Cerebellar cortex (tissue), 1 donor: ENCODE data around the gene HHEX.

Experiments used
- DNase-seq: peaks from one replicate; pipeline ENCODE4 v3.0.0-alpha.2; 2015; ENCODE audit warnings: low spot score

HHEX gene

DNA sequence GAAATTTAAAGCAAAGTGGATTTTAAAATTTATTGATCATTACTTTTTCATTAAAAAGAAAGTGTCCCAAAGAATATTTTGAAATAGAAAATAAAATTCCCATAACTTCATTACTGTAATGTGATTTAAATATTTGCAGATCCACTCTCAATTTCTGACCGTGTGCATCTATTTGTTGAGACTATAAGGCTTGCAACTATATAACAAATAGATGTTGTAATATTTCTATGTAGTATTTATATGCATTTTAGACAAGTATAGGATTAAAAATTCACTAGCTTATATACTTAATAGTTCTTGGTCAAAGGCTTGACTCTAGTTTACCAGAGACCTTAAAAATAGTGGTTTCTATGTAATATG, 3.8 kb downstream of the HHEX start:
- DNase-seq, result no peak

- no peak for DNase-seq
These were observed 6.2 kb downstream of the HHEX start for GRCh38 chr10:92695679-92696605.

DNA sequence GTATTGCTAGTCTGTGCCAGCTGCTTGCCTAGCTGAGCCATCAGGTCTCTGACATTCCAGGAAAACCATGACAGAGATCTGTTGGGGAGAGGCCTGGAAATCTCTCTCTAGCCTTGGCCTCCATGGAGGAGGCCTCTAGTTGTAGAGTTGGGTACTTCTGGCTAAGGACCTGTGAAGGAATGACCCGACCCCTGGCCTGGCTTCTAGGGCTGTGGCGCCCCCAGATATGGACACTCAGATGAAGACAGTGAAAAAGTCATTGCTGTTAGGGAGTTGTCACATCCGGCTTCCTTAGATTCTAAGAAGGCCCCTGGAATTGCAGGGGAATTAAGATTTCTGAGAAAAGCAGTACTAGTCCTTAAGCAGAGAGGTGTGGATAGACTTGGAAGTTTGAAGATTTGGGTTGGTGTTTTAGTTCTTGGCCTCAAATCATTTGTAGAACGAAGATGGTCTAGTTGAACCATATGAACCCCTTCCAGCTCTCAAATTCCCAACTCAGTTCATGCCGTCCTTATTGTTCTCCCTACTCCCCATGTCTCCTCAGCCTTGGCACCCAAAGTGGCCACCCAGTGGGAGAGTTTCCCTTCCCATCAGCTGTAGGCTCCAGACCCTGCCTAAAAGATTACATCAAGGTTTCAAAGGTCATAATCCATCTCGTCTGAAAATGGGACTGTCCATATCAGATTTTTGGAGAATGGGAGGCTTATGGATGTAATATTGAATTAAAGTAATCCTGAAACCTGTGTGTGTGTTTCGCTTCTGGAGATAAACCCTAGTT, 7.0 kb downstream of the HHEX start:
- no peak for DNase-seq

DNA sequence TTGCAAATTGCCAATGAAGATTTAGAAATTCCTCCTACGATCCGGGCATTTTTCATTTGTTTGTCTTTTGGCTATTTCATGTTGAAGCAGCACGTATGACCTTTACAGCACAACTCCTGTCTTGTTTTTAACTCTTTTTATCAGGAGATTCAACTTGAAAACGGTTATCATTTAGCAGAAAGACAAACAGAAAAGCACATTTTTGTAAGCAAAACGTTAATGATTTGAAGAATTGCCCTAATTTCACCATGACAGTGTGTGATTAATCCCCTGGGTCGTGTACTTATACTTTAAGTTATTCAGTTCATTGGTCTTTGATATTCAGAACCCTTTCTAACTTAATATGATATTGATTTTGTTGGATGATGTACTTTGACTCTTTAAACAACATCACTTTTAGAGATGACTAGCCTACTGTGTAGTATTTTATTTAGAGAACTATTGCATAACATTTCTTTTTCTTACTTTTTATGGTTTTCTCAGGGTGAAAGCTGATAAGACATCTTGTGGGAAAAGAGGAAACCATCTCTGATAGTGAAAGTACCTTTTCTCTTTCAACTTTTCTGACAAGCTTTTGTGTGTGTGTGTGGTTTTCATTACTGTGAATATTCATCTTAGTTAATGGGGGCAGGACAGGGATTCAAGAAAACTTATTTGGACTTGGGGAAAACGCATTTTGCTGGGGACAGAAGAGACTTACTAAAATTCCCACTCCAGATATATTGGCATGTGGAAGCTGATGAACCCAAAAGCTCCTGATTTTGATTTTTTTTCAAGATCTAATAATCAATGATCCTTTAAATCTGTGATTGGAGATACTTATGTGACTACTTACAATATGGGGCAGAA, 8.1 kb downstream of the HHEX start:
- no peak for DNase-seq

DNA sequence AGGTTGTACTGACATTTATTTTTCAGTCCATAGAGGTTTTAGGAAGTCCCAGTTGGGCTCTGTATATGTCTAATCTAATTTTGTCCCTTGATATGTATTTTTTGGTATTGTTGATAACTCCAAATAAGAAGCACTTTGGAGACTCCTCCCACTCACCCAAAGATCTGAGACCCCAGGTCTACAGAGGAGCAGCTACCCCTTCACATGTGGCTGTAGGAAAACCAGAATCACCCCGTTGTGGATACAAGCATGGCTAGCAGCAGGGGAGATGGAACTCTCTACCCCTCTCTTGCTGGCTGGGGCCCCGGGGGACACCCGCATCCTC, 9.4 kb downstream of the HHEX start:
- DNase-seq, result no peak

DNA sequence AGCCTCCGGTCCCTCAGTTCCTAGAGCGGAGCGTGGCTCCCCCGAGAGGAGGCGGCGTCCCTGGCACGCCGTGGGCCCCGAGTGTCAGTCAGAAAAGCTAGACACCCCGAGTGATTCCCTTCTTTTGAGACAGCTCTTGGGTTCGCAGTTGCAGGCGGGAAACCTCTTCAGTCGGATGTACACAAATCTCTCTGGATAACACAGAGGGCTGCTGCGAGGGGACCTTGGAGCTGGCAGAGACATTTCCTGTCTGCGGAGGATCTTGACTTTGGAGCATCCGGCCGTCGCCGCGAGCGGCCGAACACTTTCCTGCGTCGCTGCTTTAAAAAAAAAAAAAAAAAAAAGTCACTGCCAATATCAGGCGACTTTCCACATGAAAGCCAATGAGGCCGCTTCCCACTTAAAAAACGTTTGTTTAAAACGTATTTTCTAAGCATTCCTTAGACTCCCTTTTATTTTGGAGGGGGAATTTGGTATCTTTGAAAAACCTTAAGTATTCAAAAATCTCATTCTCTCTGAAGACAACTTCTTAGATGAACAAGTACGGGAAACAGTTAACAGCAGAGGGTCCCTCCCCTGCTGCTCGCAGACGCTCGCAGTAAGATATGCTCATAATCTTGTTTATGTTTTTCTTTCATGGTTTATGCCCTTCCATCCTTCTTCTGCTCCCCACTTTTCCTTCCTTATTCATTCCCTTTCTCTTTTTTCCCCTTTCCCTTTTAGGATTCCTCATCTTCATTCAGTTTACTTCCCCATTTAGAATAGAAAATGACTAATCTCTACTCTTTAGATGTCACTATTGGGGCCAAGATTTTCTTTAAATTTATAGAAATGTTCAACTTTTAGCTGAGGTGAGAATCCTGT, 10.0 kb downstream of the HHEX start:
- no peak for DNase-seq

DNA sequence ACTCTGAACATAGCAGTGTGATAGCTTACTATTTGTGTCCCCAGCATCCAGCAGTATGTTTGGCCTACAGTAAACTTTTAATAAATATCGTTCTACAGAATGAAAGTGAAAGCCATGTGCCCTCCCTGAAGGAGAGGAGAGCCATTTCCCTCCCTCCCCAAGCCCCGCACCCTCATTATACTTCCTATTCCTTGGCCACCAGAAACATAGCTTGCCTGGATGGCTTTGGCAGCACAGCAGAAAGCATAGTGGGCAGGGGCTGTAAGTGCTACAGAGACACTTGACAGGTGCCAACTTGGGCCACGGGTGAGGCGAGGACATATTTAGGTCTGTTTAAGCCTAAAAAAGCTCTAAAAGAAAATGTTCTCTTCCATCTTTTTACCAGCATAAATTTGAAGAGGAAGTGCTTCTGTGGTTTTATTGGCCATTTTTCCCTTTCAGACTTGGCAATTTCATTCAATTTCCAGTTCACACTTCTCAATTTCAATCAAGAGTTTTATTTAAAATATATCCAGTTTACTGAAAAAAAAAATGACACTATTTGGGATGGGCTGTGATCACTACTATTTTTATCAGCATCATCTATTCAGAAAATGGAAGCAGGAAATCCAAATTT, 12.7 kb downstream of the HHEX start:
- DNase-seq, result no peak

DNA sequence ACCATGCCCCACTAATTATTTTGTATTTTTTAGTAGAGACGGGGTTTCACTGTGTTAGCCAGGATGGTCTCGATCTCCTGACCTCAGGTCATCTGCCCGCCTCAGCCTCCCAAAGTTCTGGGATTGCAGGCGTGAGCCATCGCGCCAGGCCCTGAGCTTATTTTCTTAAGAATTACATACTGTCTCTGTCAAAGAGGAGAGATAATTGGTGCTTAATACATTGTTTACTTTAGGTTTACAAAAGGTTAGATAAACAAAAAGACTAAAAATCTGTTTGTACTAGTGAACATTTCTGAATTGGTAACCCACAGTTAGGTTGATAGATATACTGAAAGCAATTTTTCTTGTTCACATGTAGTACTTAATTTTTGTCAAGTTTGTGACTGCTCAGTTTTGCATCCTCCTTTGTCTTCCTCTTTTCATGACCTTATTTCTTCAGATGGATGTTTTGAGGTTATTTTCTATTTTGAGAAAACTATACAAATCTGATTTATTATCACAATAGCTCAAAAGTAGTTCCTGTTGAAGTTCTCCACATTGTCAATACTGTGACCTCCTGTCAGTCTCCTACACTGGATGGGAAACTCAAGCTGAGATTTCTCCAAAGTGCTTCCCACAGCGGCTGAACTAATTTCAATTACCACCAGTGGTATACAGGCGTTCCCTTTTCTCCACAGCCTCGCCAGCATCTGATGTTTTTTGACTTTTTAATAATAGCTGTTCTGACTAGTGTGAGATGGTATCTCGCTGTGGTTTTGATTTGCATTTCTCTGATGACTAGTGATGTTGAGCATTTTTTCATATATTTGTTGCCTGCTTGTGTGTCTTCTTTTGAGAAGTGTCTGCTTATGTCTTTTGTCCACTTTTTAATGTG, 22.5 kb downstream of the HHEX start:
- DNase-seq, result no peak

GRCh38 chr10:92714152-92714845, 24.5 kb downstream of the HHEX start:
- DNase-seq, result no peak

DNA sequence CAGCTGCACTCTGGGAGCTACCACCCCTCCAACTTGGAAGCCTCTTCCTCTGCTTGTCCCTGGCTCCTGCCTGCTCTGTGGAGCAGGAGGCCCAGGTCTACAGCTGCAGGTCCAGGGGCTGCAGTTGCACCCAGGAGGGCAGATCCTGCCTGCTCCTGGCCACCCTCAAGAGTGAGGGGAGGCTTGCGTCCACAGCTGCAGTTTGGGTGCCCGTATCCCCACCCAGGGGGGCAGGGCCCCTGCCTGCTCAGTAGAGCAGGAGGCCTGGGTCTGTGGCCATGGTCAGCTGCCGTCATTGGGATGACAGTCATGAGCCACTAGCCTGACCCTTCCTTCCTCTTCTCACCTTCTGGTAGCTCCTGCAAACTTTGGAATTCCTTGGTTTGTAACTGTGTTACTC, 25.1 kb downstream of the HHEX start:
- no peak for DNase-seq

DNA sequence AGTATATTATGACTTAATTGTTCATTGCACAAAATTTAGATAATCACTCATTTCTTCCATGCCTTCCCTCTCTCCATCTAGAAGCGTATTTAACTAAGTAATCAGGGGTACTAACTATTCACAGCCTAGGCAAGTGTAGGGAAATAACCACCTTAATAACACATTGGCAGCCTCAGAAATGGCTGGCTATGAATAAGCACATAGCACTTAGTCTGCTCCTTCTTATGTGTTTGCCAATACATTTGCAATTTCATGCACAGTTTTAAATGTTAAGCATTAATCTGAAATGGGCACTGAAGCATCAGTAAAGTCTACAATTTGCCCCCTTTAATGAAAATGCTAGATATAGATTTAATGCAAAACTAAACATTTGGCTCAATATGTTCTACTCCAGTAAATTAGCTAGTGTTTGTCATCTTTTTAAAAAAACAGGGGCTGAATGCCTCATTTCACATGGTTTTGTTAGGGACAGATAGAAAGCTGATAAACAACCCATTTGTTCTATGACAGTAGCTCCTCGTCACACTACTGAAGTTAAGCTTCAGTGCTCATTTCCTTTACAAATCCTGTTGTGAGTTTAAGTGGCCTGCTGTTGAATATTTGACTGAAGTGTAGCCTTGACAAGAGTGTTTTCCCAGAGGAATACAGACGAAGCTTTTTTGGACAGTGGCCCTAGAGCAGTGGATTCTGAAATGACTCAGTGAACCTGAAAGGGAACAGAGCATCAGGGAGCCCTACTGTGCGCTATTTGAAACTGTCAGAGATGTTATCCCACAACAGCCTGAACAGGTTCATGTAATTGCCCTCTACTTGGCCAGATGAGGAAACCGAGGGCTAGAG, 30.5 kb downstream of the HHEX start:
- no peak for DNase-seq

- no peak for DNase-seq
These were observed 31.0 kb downstream of the HHEX start for GRCh38 chr10:92720831-92721165.

DNA sequence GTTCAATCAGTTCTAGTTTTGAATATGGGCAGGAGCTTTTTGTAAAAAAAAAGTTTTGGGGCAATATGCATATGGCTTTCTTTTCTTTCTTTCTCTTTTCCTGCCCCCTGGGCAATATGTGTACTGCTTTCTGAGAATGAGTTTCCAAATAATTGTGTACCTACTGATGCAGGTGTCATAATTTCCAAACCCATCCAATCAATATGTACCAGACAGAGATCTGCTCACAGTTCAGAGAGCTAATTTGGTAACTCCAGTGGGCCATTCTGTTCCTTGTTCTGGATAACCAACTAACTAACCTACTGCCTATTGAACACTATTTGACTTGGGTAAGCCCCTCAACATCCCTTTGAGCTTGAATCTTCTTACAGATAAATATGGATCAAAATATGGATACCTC, 32.6 kb downstream of the HHEX start:
- no peak for DNase-seq

GRCh38 chr10:92727141-92727540, 37.4 kb downstream of the HHEX start:
- no peak for DNase-seq

DNA sequence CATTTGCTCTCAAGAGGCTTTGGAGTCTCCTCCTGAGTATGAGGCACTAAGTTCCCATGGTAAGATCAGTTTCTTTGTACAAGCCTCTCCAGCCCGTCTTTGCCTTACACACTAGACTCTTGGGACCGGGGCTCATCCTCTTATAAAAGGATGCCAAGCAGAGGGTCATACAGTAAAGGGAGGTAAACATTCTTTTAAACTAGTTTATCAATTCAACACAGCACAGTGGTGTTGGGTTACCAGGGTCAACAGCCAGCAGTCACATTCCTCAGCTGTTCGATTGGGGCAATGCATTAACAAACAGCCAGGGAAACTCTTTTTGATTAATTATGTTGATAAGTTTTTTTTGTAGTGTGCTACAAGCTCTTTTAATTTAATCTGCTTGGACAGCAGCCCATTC, 37.8 kb downstream of the HHEX start:
- DNase-seq, result no peak

DNA sequence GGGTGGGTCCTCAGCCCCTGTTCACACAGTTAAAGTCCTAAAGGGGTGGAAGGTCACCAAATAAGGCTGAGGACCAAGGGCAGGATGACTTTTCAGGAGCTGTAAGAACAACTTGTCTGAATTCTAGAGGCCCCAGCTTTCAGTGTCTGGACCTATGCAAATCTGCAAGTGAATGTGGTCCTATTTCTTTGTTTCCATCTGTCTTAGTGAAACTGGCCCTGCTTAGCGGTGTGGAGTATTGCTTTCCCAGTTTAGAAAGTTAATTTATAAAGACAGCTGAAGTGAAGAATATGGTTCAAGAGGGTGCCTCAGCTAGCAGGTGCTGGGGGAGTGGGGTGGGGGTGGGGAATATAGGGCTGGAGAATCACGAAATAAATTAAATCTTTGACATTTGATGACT, 40.1 kb downstream of the HHEX start:
- no peak for DNase-seq

DNA sequence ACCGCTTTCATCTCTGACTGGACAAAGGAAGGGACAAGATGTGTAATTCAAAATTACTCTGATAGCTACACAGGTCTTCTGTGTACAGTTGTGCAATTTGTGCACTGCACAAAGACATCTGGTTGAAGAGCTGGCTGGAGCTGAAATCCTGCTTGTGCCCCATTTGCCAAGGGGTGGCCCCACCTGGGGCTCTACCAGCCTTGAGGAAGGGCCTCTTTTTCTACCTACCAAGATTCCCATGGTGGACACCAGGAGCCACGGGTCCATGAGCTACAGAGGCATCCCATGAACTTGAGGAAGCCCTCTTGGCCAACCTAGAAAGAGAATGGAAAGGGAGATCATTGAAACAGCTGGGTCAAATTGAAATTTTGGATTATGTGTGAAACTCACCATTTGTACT, 43.2 kb downstream of the HHEX start:
- no peak for DNase-seq

- no peak for DNase-seq
These were observed 44.5 kb downstream of the HHEX start for GRCh38 chr10:92734301-92734700.

- no peak for DNase-seq
These were observed 46.2 kb downstream of the HHEX start for GRCh38 chr10:92735938-92736337.
